SH-SY5Y (cell line): ENCODE results near the gene CRYGA.

Source experiments
- GATA2 ChIP-seq: IDR thresholded peaks from 2 replicates; pipeline ENCODE4 v1.6.1; 2011; ENCODE audit warnings: mild to moderate bottlenecking, low read depth, low read length
- GATA3 ChIP-seq: IDR thresholded peaks from 2 replicates; pipeline ENCODE4 v1.6.1; 2011; ENCODE audit warnings: low read depth, mild to moderate bottlenecking, low read length, moderate library complexity

- no peak for TF ChIP-seq GATA2
- no peak for TF ChIP-seq GATA3
Measured at GRCh38 chr2:208186465-208186864, 23.1 kb upstream of the CRYGA start.
